NB4 (cell line): Measurements from ENCODE around the gene YPEL5.

ENCODE experiments used
- DNase-seq: peaks from one replicate; pipeline ENCODE4 v3.0.0; 2010; ENCODE audit warnings: low read depth
- H3K4me3 ChIP-seq: one replicate; pipeline ENCODE4 v1.5.1; 2011; ENCODE audit warnings: mild to moderate bottlenecking, low read depth, low read length, moderate library complexity
- CTCF ChIP-seq: IDR thresholded peaks from one replicate; pipeline ENCODE4 v1.5.1; 2012; ENCODE audit warnings: low read depth, low read length
- MAX ChIP-seq: IDR thresholded peaks from 2 replicates; pipeline ENCODE4 v1.6.1; 2011; ENCODE audit warnings: low read depth, low read length
- MYC ChIP-seq: IDR thresholded peaks from 2 replicates; pipeline ENCODE4 v1.6.1; 2011; ENCODE audit warnings: low read depth, low read length
- POLR2A ChIP-seq: IDR thresholded peaks from 2 replicates; pipeline ENCODE4 v1.6.1; 2011; ENCODE audit warnings: mild to moderate bottlenecking; ENCODE audit not compliant: insufficient read length; ENCODE audit errors: extremely low read depth

Gene YPEL5

GRCh38 chr2:30149513-30149912 is 2.7 kb downstream of the YPEL5 start:
- DNase-seq, result peak; percentile 44
- H3K4me3 ChIP-seq, result no peak overlapping the region
- no peak for TF ChIP-seq CTCF
- TF ChIP-seq POLR2A, result no peak
- TF ChIP-seq MAX, result no peak

- no peak overlapping the region for H3K4me3 ChIP-seq
- TF ChIP-seq POLR2A, result no peak
- no peak for TF ChIP-seq MAX
- TF ChIP-seq CTCF, result no peak
- no peak for TF ChIP-seq MYC
- no peak for DNase-seq
Measured at GRCh38 chr2:30149976-30150375, 3.2 kb downstream of the YPEL5 start.

- no peak for DNase-seq
- no peak overlapping the region for H3K4me3 ChIP-seq
- TF ChIP-seq MYC (no peak), MAX (no peak), POLR2A (no peak), CTCF (no peak)
Measured at GRCh38 chr2:30150786-30151185, 4.0 kb downstream of the YPEL5 start.

- no peak for DNase-seq
- H3K4me3 ChIP-seq, result no peak overlapping the region
- TF ChIP-seq MYC (no peak), CTCF (no peak), POLR2A (no peak), MAX (no peak)
Measured at GRCh38 chr2:30152385-30152784, 5.6 kb downstream of the YPEL5 start.

GRCh38 chr2:30155202-30155601 is 8.4 kb downstream of the YPEL5 start:
- H3K4me3 ChIP-seq, result no peak overlapping the region

More at GRCh38 chr2:30155202-30155601, 8.4 kb downstream of the YPEL5 start:
- no peak for DNase-seq
- TF ChIP-seq CTCF, result no peak
- no peak for TF ChIP-seq MYC
- TF ChIP-seq MAX, result no peak
- no peak for TF ChIP-seq POLR2A
